Measurements from ENCODE around the gene DGKG. TPM values are rescaled to one million over a fixed set of nuclear protein-coding genes. Genes with fewer than 3 reads are reported as not detected.

The DGKG gene
- polyA plus RNA-seq, 2 of the 4 experiments (the other 2 are of a cell fraction): 11.5 to 13.3 TPM

DNA sequence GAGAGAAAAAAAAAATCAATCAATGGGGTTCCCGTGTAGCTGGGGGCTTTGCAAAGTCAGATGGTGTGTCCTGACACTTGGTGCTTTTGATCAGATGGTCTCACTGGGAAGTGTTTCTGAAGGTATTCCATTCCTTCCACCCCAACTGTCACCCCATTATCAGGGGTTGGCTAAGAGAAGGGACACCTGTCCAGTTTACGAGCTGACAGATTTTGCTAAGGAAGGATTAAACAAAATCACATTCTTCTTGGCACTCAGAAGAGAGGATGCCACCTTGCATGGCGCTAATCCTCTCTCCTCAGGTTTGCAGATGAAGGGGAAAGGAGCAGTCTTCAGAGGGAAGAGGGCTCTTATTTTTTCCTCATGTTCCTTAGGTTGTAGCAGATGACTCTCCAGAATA, 149.4 kb downstream of the DGKG start (continued):
- TF ChIP-seq JUN (IDR thresholded peaks at IDR 0.05) (no peak), KDM1A (IDR thresholded peaks at IDR 0.05; ENCODE audit: low read depth) (no peak)
- TF ChIP-seq, protein P1, sequence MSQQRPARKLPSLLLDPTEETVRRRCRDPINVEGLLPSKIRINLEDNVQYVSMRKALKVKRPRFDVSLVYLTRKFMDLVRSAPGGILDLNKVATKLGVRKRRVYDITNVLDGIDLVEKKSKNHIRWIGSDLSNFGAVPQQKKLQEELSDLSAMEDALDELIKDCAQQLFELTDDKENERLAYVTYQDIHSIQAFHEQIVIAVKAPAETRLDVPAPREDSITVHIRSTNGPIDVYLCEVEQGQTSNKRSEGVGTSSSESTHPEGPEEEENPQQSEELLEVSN (IDR thresholded peaks at IDR 0.05; ENCODE audit: borderline replicate concordance, low read depth): no peak

DNA sequence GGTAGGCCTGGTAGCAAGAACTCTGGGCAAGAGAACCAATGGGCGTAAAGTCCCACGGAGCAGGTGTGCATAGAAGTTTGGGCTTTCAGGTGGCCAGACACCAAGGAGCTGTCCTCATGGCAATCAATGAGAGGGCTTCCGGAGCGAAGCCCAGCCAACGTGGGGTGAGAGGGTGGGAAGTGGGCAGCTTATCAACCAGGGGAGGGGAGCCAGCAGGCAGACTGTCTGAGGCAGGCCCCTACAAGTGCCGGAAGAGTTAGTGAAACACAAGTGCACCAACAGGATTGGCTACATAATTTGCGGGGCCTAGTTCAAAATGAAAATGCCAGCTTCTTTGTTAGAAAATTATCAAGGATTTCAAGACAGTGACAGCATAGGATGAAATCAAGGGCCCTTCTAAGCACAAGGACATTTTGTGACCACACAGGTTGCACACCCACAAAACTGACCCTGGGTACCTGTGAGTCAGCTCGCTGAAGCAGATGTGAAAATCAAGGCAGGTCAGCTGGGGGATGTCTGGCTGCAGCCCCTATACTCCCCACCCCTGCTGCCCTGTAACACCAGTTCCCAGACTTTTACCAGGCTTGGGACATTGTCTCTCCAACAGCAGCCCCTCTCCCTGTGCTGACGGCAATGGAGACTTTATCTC, 151.1 kb downstream of the DGKG start:
- Histone ChIP-seq H3K4me1 (no peaks in the 10 kb centered on the region), H3K4me2 (no peak overlapping the region), H3K4me3 (no peak overlapping the region), H3K9me3 (no peaks in the 10 kb centered on the region), H3K27ac (no peak overlapping the region)
- no peak for FAIRE-seq
- TF ChIP-seq, protein P2, sequence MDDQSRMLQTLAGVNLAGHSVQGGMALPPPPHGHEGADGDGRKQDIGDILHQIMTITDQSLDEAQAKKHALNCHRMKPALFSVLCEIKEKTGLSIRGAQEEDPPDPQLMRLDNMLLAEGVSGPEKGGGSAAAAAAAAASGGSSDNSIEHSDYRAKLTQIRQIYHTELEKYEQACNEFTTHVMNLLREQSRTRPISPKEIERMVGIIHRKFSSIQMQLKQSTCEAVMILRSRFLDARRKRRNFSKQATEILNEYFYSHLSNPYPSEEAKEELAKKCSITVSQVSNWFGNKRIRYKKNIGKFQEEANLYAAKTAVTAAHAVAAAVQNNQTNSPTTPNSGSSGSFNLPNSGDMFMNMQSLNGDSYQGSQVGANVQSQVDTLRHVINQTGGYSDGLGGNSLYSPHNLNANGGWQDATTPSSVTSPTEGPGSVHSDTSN (IDR thresholded peaks at IDR 0.05): no peak
- TF ChIP-seq, protein P3, sequence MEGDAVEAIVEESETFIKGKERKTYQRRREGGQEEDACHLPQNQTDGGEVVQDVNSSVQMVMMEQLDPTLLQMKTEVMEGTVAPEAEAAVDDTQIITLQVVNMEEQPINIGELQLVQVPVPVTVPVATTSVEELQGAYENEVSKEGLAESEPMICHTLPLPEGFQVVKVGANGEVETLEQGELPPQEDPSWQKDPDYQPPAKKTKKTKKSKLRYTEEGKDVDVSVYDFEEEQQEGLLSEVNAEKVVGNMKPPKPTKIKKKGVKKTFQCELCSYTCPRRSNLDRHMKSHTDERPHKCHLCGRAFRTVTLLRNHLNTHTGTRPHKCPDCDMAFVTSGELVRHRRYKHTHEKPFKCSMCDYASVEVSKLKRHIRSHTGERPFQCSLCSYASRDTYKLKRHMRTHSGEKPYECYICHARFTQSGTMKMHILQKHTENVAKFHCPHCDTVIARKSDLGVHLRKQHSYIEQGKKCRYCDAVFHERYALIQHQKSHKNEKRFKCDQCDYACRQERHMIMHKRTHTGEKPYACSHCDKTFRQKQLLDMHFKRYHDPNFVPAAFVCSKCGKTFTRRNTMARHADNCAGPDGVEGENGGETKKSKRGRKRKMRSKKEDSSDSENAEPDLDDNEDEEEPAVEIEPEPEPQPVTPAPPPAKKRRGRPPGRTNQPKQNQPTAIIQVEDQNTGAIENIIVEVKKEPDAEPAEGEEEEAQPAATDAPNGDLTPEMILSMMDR (IDR thresholded peaks at IDR 0.05): no peak
- TF ChIP-seq, protein P4, sequence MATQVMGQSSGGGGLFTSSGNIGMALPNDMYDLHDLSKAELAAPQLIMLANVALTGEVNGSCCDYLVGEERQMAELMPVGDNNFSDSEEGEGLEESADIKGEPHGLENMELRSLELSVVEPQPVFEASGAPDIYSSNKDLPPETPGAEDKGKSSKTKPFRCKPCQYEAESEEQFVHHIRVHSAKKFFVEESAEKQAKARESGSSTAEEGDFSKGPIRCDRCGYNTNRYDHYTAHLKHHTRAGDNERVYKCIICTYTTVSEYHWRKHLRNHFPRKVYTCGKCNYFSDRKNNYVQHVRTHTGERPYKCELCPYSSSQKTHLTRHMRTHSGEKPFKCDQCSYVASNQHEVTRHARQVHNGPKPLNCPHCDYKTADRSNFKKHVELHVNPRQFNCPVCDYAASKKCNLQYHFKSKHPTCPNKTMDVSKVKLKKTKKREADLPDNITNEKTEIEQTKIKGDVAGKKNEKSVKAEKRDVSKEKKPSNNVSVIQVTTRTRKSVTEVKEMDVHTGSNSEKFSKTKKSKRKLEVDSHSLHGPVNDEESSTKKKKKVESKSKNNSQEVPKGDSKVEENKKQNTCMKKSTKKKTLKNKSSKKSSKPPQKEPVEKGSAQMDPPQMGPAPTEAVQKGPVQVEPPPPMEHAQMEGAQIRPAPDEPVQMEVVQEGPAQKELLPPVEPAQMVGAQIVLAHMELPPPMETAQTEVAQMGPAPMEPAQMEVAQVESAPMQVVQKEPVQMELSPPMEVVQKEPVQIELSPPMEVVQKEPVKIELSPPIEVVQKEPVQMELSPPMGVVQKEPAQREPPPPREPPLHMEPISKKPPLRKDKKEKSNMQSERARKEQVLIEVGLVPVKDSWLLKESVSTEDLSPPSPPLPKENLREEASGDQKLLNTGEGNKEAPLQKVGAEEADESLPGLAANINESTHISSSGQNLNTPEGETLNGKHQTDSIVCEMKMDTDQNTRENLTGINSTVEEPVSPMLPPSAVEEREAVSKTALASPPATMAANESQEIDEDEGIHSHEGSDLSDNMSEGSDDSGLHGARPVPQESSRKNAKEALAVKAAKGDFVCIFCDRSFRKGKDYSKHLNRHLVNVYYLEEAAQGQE (IDR thresholded peaks at IDR 0.05): no peak
- TF ChIP-seq HOXA7 (CRISPR knock-in tag; IDR thresholded peaks at IDR 0.05) (no peak), ZFP36 (IDR thresholded peaks at IDR 0.05; ENCODE audit: borderline replicate concordance, partially characterized antibody) (no peak), KDM5A (IDR thresholded peaks at IDR 0.05) (no peak), JUN (IDR thresholded peaks at IDR 0.05) (no peak), RARB (CRISPR knock-in tag; IDR thresholded peaks at IDR 0.05) (no peak), CBX8 (IDR thresholded peaks at IDR 0.05) (no peak), NFE2L2 (conservative IDR thresholded peaks at IDR 0.05; ENCODE audit: low read length) (no peak), ZSCAN20 (CRISPR knock-in tag; IDR thresholded peaks at IDR 0.05) (no peak), FOSB (CRISPR knock-in tag; IDR thresholded peaks at IDR 0.05) (no peak), TFCP2L1 (CRISPR knock-in tag; IDR thresholded peaks at IDR 0.05) (no peak), KDM1A (IDR thresholded peaks at IDR 0.05; ENCODE audit: low read depth) (no peak), BHLHE40 (IDR thresholded peaks at IDR 0.05; ENCODE audit: low read depth, low read length) (no peak)
- TF ChIP-seq, protein P5, sequence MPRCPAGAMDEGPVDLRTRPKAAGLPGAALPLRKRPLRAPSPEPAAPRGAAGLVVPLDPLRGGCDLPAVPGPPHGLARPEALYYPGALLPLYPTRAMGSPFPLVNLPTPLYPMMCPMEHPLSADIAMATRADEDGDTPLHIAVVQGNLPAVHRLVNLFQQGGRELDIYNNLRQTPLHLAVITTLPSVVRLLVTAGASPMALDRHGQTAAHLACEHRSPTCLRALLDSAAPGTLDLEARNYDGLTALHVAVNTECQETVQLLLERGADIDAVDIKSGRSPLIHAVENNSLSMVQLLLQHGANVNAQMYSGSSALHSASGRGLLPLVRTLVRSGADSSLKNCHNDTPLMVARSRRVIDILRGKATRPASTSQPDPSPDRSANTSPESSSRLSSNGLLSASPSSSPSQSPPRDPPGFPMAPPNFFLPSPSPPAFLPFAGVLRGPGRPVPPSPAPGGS (IDR thresholded peaks at IDR 0.05): no peak
- no peak for ATAC-seq
- CTCF ChIA-PET: interaction anchor here (1.6 kb wide), 1 partner anchor 329 kb away, joined by 3 read pairs; no protein-coding TSS in a partner anchor
- POLR2A ChIA-PET: no interaction called here
- no peak for DNase-seq (ENCODE audit: low read depth in 1 of 2, low spot score in 1 of 2)
- 85% methylated on average over 8 of the region's 9 CpGs for WGBS (ENCODE audit: missing lambda C conversion rate)

Measured in A549 (cell line).